Neural cell (in vitro differentiated cells): Measurements from ENCODE around the gene ASIC4. TPM values are rescaled to one million over a fixed set of nuclear protein-coding genes. Genes with fewer than 3 reads are reported as not detected.
A peak's percentile ranks its signal among the peaks of the same experiment; 100 is the strongest.

Source experiments
- H2AFZ ChIP-seq: fragments of 200-600, 300-800 bp; sonication (generic), shearing (Covaris generic); 2 replicates; pipeline ENCODE4 v1.6.0; 2014; ENCODE audit warnings: low read depth, mild to moderate bottlenecking, antibody characterized with exemption, low read length, moderate library complexity
- H3F3A ChIP-seq: fragments of 200-600 bp; shearing (Covaris generic); 2 replicates; pipeline ENCODE4 v1.6.1; 2016; ENCODE audit warnings: mild to moderate bottlenecking, moderate library complexity, mixed read lengths, antibody characterized with exemption, low read length; ENCODE audit not compliant: insufficient read depth, poor library complexity, severe bottlenecking
- H3K27ac ChIP-seq: fragments of 200-600, 300-800 bp; sonication (generic), shearing (Covaris generic); 2 replicates; pipeline ENCODE4 v1.5.1; 2014; ENCODE audit warnings: mild to moderate bottlenecking, low read length, moderate library complexity
- H3K27me3 ChIP-seq: fragments of 300-800, 200-600 bp; sonication (generic), shearing (Covaris generic); 2 replicates; pipeline ENCODE4 v1.6.0; 2014; ENCODE audit warnings: mild to moderate bottlenecking, low read depth, low read length, moderate library complexity; ENCODE audit not compliant: insufficient read depth
- H3K36me3 ChIP-seq: fragments of 300-800, 200-600 bp; sonication (generic), shearing (Covaris generic); 2 replicates; pipeline ENCODE4 v1.5.1; 2014; ENCODE audit warnings: mild to moderate bottlenecking, antibody characterized with exemption, low read length, moderate library complexity; ENCODE audit not compliant: insufficient read depth
- H3K4me2 ChIP-seq: fragments of 300-800, 200-600 bp; sonication (generic), shearing (Covaris generic); 2 replicates; pipeline ENCODE4 v1.6.0; 2014; ENCODE audit warnings: mild to moderate bottlenecking, low read length
- H3K4me3 ChIP-seq: fragments of 300-800, 200-600 bp; sonication (generic), shearing (Covaris generic); 2 replicates; pipeline ENCODE4 v1.5.1; 2014; ENCODE audit warnings: mild to moderate bottlenecking, low read length, moderate library complexity
- H3K79me2 ChIP-seq: fragments of 200-600 bp; shearing (Covaris generic); replicated peaks from 2 replicates; pipeline ENCODE4 v1.6.0; 2014; ENCODE audit warnings: mild to moderate bottlenecking, low read length, moderate library complexity; ENCODE audit not compliant: insufficient read depth
- H3K9ac ChIP-seq: fragments of 300-800, 200-600 bp; sonication (generic), shearing (Covaris generic); 2 replicates; pipeline ENCODE4 v1.6.1; 2016; ENCODE audit warnings: mild to moderate bottlenecking, low read length, mixed read lengths
- H3K9me2 ChIP-seq: fragments of 200-600 bp; shearing (Covaris generic); 2 replicates; pipeline ENCODE4 v1.6.1; 2016; ENCODE audit warnings: mild to moderate bottlenecking, low read length, mixed read lengths; ENCODE audit not compliant: insufficient read depth
- H3K9me3 ChIP-seq: fragments of 200-600, 300-800 bp; sonication (generic), shearing (Covaris generic); 2 replicates; pipeline ENCODE4 v1.6.1; 2016; ENCODE audit warnings: mild to moderate bottlenecking, mixed run types, low read length, moderate library complexity, mixed read lengths
- H4K20me1 ChIP-seq: fragments of 200-600 bp; shearing (Covaris generic); 2 replicates; pipeline ENCODE4 v1.6.1; 2016; ENCODE audit warnings: mild to moderate bottlenecking, mixed run types; ENCODE audit not compliant: insufficient read depth
- EP300 ChIP-seq: fragments of 450-650 bp; conservative IDR thresholded peaks from 2 replicates; pipeline ENCODE4 v1.6.1; 2014; ENCODE audit warnings: antibody characterized with exemption, mild to moderate bottlenecking, moderate library complexity; ENCODE audit not compliant: poor library complexity, severe bottlenecking
- EZH2 ChIP-seq: fragments of 200-600, 300-800 bp; shearing (Covaris generic), sonication (generic); IDR thresholded peaks from 2 replicates; pipeline ENCODE4 v1.6.1; 2014; ENCODE audit warnings: antibody characterized with exemption, low read length, borderline replicate concordance, mild to moderate bottlenecking; ENCODE audit not compliant: insufficient read depth, poor library complexity, severe bottlenecking
- MXI1 ChIP-seq: fragments of 450-650 bp; conservative IDR thresholded peaks from 2 replicates; pipeline ENCODE4 v1.6.1; 2014; ENCODE audit warnings: antibody characterized with exemption, mild to moderate bottlenecking; ENCODE audit not compliant: poor library complexity, severe bottlenecking
- POLR2AphosphoS5 ChIP-seq: IDR thresholded peaks from 2 replicates; pipeline ENCODE4 v1.6.1; 2012
- RAD21 ChIP-seq: fragments of 450-650 bp; conservative IDR thresholded peaks from 2 replicates; pipeline ENCODE4 v1.6.1; 2014; ENCODE audit warnings: antibody characterized with exemption, mild to moderate bottlenecking, moderate library complexity
- SMC3 ChIP-seq: fragments of 450-650 bp; conservative IDR thresholded peaks from 2 replicates; pipeline ENCODE4 v1.6.1; 2014; ENCODE audit warnings: antibody characterized with exemption, mild to moderate bottlenecking, moderate library complexity; ENCODE audit not compliant: poor library complexity
- TAF1 ChIP-seq: IDR thresholded peaks from 2 replicates; pipeline ENCODE4 v1.6.1; 2012; ENCODE audit warnings: low read depth
- polyA plus RNA-seq: library from polyadenylated mRNA; depleted of rRNA; stranded (reverse); fragments of >200 nt; gene quantifications from 2 replicates; pipeline ENCODE4 v1.2.3, GENCODE V29; 2014
- TF ChIP-seq, protein P1 (sequence below): fragments of 450-650 bp; IDR thresholded peaks from 2 replicates; pipeline ENCODE4 v1.5.1; 2014; ENCODE audit warnings: antibody characterized with exemption, mild to moderate bottlenecking, moderate library complexity; ENCODE audit not compliant: poor library complexity, severe bottlenecking
- TF ChIP-seq, protein P2 (sequence below): IDR thresholded peaks from 2 replicates; pipeline ENCODE4 v1.6.1; 2012; ENCODE audit warnings: borderline replicate concordance

The ASIC4 gene
- polyA plus RNA-seq, 1 donor from 2014 or later = 2.7 TPM

DNA sequence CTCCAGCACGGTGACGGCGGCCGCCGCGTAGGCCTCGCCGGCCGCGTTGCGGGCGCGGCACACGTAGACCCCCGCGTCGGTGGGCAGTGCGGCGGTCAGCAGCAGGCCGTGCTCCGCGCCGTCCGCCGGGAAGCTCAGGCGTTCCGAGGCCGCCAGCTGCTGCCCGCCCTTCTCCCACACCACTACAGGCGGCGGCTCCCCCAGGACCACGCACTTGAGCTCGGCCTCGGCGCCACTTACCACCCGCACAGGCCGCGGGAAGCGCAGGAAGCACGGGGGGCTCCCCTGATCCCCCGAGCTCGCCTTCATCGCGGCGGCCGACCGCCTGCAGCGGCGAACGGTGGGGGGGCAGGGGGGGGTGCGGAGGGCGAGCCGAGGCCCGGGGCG lies 56.6 kb downstream of the ASIC4 start:
- Histone ChIP-seq H3K4me2 (no peak overlapping the region), H3K9me3 (no peaks in the 10 kb centered on the region), H3K36me3 (no peaks in the 10 kb centered on the region), H3K27ac (no peak overlapping the region), H3K79me2 (peaks cover 5% of the 10 kb centered on the region), H4K20me1 (no peaks in the 10 kb centered on the region), H3K9ac (peak overlapping the region; percentile 77), H3F3A (no peaks in the 10 kb centered on the region), H3K4me3 (peak overlapping the region; percentile 69), H3K9me2 (no peaks in the 10 kb centered on the region), H3K27me3 (no peaks in the 10 kb centered on the region), H2AFZ (no peak overlapping the region)
- no peak for TF ChIP-seq TAF1
- TF ChIP-seq EP300 = peak; percentile 26

- no peaks in the 10 kb centered on the region for H3F3A ChIP-seq
- H3K79me2 ChIP-seq = peaks cover 5% of the 10 kb centered on the region
- H3K27me3 ChIP-seq = no peaks in the 10 kb centered on the region
- peak within 1 kb of the TSS; percentile 68 for H3K4me2 ChIP-seq
- peak within 1 kb of the TSS; percentile 1 for H2AFZ ChIP-seq
- peak within 1 kb of the TSS; percentile 77 for H3K9ac ChIP-seq
- TF ChIP-seq EZH2 = no peak
- peak; percentile 35 for TF ChIP-seq POLR2AphosphoS5
- no peaks in the 10 kb centered on the region for H3K9me3 ChIP-seq
- no peaks in the 10 kb centered on the region for H4K20me1 ChIP-seq
- no peaks in the 10 kb centered on the region for H3K36me3 ChIP-seq
- H3K4me3 ChIP-seq = peak within 1 kb of the TSS; percentile 69
- peak within 1 kb of the TSS; percentile 58 for H3K27ac ChIP-seq
- no peaks in the 10 kb centered on the region for H3K9me2 ChIP-seq
Observed at GRCh38 chr2:219571311-219572236, 57.3 kb downstream of the ASIC4 start, which contains the start of gene OBSL1. Gene OBSL1, minus strand, starts transcription at chr2:219571539. Its CDS starts 307 bp downstream, at chr2:219571232.

GRCh38 chr2:219572237-219573001 lies 58.1 kb downstream of the ASIC4 start, which contains the start of gene INHA:
Gene INHA, plus strand, starts transcription at chr2:219572310. Its CDS starts 65 bp downstream, at chr2:219572375.
- H3K79me2 ChIP-seq = peaks cover 5% of the 10 kb centered on the region
- no peaks in the 10 kb centered on the region for H3F3A ChIP-seq
- H3K9me3 ChIP-seq = no peaks in the 10 kb centered on the region
- H2AFZ ChIP-seq = peak within 1 kb of the TSS; percentile 1
- H4K20me1 ChIP-seq = no peaks in the 10 kb centered on the region
- H3K9me2 ChIP-seq = no peaks in the 10 kb centered on the region
- H3K36me3 ChIP-seq = no peaks in the 10 kb centered on the region
- TF ChIP-seq SMC3 = no peak
- TF ChIP-seq, protein P1, sequence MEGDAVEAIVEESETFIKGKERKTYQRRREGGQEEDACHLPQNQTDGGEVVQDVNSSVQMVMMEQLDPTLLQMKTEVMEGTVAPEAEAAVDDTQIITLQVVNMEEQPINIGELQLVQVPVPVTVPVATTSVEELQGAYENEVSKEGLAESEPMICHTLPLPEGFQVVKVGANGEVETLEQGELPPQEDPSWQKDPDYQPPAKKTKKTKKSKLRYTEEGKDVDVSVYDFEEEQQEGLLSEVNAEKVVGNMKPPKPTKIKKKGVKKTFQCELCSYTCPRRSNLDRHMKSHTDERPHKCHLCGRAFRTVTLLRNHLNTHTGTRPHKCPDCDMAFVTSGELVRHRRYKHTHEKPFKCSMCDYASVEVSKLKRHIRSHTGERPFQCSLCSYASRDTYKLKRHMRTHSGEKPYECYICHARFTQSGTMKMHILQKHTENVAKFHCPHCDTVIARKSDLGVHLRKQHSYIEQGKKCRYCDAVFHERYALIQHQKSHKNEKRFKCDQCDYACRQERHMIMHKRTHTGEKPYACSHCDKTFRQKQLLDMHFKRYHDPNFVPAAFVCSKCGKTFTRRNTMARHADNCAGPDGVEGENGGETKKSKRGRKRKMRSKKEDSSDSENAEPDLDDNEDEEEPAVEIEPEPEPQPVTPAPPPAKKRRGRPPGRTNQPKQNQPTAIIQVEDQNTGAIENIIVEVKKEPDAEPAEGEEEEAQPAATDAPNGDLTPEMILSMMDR = no peak
- TF ChIP-seq RAD21 = no peak
- TF ChIP-seq EP300 = no peak
- no peak for TF ChIP-seq POLR2AphosphoS5
- TF ChIP-seq MXI1 = no peak
- TF ChIP-seq, protein P2, sequence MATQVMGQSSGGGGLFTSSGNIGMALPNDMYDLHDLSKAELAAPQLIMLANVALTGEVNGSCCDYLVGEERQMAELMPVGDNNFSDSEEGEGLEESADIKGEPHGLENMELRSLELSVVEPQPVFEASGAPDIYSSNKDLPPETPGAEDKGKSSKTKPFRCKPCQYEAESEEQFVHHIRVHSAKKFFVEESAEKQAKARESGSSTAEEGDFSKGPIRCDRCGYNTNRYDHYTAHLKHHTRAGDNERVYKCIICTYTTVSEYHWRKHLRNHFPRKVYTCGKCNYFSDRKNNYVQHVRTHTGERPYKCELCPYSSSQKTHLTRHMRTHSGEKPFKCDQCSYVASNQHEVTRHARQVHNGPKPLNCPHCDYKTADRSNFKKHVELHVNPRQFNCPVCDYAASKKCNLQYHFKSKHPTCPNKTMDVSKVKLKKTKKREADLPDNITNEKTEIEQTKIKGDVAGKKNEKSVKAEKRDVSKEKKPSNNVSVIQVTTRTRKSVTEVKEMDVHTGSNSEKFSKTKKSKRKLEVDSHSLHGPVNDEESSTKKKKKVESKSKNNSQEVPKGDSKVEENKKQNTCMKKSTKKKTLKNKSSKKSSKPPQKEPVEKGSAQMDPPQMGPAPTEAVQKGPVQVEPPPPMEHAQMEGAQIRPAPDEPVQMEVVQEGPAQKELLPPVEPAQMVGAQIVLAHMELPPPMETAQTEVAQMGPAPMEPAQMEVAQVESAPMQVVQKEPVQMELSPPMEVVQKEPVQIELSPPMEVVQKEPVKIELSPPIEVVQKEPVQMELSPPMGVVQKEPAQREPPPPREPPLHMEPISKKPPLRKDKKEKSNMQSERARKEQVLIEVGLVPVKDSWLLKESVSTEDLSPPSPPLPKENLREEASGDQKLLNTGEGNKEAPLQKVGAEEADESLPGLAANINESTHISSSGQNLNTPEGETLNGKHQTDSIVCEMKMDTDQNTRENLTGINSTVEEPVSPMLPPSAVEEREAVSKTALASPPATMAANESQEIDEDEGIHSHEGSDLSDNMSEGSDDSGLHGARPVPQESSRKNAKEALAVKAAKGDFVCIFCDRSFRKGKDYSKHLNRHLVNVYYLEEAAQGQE = no peak
- TF ChIP-seq TAF1 = no peak
- no peak for TF ChIP-seq EZH2
- no peaks in the 10 kb centered on the region for H3K27me3 ChIP-seq
- H3K27ac ChIP-seq = peak within 1 kb of the TSS; percentile 58
- H3K4me2 ChIP-seq = peak within 1 kb of the TSS; percentile 68
- H3K4me3 ChIP-seq = peak within 1 kb of the TSS; percentile 69
- peak within 1 kb of the TSS; percentile 77 for H3K9ac ChIP-seq
